Measurements from ENCODE around the gene ADAP1.
A peak's percentile ranks its signal among the peaks of the same experiment; 100 is the strongest.

Gene ADAP1

GRCh38 chr7:907158-907980 is 47.1 kb downstream of the ADAP1 start:
- DNase-seq: no peak

DNA sequence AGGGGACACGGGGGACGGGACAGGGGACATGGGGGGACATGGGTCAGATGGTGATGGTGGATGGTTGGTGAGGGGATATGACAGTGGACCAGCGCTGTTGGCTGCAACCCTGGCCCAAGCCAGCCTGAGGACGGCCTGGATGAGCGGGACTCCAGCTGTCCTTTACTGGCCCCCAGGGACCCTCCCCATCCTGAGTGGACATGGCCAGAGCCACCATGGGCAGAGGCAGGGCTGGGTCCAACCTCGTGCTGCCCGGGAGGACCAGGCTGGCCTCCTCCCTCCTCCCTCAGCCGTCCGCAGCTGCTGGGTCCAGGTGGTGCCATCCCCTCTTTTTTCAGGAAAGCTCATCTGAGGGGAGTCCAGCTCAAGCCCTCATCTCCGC is 47.7 kb downstream of the ADAP1 start:
- DNase-seq: no peak

GRCh38 chr7:904847-905246 is 49.6 kb downstream of the ADAP1 start:
- no peak for DNase-seq

DNA sequence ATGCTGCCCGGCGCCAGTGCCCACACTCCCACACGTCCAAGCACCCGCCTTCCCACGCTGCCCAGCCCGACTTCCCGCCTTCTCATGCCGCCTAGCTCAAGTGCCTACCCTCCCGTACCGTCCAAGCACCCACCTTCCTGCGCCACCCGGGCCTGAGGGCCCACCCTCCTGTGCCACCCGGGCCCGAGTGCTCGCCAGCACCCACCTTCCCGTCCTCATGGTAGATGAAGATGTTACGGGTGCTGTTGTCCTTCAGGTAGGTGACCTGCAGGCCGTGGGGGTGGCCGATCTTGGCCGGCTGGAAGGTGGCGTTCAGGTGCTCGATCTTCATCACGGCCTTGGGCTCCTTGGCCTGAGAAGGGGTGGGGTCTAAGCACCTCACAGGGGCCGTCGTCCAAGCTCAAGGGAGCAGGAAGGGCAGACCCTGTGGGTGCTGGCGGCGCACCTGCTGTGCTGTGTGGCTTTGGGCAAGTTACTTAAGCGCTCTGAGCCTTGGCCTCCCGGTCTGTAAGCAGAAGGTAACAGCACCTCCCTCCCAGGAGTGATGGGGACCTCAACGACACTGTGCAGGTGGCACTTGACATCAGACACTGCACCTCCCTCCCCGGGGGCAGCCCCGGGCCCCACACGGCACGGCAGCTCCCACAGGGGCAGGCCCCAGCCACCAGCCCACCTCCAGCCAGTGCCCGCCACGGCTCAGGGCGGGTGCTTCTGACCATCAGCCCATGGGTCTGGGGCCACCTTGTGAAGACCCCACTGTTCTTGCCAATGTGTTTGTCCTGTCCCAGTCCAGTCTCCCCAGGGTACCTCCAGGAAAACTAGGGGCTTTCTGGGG is 50.3 kb downstream of the ADAP1 start:
- no peak for DNase-seq

- DNase-seq: no peak
These were observed 51.5 kb downstream of the ADAP1 start for GRCh38 chr7:902996-903395.

DNA sequence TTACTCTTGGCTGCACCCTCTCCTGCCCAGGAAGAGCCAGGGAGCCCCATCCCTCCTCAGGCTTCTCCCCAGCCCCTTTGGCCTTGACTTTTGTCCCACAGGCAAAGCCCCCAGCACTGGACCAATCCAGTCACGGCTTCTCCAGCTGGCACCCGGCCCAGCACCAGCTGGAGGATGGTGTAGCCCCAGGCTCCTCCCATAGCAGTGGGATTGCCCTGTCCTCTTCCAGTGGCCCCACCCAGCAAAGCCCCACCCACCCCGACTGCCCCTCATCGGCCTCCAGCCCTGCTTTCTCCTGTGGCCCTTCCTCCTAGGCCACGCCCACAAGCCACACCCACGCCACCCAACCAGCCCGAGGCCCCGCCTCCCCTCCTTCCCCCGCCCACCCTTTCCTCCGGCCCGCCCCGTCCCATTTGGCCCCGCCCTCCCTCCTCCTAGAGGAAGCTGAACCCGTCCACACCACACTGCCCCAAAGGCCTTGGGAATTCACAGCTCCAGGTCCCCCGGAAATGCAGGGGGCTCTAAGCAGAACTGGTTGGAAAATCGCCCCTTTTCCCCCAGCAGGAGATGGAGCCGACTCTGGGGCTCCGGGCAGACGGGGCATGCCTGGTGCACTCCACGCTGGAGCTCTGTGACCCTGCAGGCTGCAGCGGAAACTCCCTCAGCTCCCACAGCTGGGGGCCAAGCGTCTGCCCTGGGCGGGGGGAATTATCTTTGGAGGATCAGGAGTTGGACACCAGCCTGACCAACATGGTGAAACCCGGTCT is 52.9 kb downstream of the ADAP1 start:
- peak; percentile 41 for DNase-seq

DNA sequence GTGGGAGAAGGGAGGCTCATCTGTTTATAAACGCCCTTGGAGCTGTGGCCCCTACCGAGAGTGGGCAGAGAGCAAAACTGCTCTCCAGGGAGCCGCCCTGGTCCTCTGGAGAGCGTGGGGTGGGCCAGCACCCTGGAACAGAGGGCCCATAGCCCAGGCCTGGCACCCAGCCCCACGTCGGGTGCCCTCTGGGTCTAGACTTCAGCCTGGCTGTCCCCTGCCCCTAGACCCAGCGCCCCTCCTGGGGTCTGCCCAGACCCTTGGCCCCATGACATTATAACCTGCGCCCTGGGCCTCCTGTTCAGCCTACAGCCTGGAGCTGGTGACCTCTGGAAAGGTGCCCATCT is 53.5 kb downstream of the ADAP1 start:
- DNase-seq: no peak

- no peak for DNase-seq
These were observed 54.0 kb downstream of the ADAP1 start for GRCh38 chr7:900331-901040.

- DNase-seq: no peak
These were observed 54.7 kb downstream of the ADAP1 start for GRCh38 chr7:899806-900205.

- no peak for DNase-seq
These were observed 55.4 kb downstream of the ADAP1 start for GRCh38 chr7:898855-899681.

DNA sequence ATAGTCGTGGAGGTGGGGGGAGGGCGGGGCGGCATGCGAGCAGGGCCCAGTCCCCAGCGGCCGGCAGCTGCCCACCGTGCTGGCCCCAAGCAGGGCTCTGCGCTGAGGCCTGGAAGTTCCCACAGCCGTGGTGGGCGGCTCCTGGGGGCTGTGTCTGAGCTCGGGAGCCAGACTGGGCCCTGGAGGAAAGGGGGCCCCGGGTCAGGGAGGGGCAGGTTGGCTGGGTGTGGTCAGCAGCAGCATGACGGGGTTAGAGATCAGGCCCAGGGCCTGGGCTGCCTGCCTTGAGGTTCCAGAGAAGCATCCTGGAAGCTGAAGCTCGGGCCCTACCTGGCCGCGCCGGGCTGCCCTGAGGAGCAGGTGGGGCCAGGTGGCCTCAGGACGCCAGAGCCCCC is 56.0 kb downstream of the ADAP1 start:
- no peak for DNase-seq

DNA sequence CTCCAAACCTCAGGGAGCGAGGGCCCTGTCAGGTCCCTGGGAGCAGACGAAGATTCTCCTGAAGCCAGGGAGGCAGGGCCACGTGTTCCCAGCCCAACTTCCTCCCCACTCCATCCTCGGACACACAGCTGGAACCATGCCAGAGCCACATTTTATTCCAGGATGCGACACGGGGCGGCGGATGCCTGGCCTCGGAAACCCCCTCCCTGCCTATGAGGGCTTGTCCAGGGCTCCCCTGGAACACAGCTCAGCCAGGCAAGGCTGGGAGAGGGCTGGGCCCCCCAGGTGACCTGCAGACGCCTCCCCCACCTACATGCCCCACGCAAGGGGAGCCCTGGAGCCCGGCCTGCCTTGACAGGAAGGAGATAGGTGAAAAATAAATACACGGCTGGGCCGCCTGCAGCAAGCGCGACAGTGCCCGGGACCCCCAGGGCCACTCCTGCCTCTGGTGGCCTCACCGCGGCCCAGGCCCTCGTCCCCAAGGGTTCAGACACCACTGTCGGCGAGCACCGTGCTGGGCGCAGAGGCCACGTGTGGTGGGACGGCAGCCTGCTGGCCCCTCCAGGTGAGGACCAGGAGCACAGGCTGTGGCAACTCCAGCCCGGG is 56.6 kb downstream of the ADAP1 start:
- no peak for DNase-seq

GRCh38 chr7:897086-897485 is 57.4 kb downstream of the ADAP1 start:
- no peak for DNase-seq

DNA sequence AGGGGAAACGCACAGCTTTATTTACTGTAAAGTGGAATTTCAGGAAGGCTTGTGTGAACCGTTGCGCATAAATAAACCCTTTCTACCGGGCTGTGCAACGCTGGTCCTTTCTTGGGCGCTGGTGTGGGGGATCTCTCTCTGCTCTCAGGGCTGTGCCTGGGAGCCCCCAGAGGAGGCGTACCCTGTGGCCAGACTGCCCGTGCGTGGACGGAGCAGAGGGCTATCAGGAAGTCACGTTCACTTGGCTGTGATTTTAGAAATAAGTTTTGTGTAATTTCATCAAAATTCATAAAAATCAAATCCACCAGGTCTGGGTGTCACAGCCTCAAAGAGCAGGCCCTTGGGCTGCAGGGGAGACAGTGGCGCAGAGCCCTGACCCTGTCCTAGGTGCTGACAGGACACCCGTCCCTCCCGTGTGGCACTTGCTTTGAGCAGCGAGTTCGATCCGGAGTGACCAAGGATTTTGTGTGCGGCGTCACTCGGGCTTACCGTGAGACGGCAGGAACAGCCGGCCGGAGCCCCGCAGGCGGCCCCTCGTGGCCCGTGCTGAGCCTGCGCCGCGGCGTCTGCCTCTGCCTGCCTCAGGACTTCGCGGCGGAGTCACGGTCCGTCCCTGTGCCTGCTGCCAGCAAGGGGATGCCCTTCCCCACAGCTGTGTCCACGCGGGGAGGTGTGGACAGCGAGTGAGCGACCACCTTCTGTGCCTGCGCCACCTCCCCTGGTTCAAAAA is 58.0 kb downstream of the ADAP1 start:
- DNase-seq: no peak

DNA sequence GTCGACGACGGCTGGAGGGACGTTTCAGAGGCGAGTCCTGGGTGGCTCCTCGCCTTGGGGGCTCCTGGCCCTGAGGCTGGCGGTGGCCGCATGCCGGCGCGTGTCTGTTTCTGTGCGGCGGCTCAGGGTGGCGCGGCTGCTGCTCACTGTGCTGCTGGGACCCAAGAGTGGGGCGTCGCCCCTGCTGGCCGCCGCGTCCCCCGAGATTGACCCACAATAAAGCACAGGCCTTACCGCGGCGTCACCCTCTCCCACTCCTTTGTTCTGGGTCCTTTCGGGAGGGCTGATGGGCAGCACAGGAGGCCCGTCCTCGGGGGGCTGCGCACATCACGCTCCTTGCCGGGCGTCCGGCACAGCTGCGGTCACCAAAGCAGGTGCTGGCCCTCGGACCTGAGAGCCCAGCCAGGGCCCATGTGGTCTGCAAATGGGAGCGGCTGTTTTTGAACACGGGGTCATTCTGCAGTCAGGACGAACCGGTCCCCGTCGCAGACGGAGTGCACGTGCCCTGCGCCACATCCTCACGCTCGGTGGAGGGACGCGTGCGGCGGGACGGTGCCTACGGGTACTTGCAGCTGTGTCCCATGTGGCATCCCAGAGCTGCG is 58.9 kb downstream of the ADAP1 start:
- no peak for DNase-seq

GRCh38 chr7:894927-895450 is 59.5 kb downstream of the ADAP1 start:
- no peak for DNase-seq

DNA sequence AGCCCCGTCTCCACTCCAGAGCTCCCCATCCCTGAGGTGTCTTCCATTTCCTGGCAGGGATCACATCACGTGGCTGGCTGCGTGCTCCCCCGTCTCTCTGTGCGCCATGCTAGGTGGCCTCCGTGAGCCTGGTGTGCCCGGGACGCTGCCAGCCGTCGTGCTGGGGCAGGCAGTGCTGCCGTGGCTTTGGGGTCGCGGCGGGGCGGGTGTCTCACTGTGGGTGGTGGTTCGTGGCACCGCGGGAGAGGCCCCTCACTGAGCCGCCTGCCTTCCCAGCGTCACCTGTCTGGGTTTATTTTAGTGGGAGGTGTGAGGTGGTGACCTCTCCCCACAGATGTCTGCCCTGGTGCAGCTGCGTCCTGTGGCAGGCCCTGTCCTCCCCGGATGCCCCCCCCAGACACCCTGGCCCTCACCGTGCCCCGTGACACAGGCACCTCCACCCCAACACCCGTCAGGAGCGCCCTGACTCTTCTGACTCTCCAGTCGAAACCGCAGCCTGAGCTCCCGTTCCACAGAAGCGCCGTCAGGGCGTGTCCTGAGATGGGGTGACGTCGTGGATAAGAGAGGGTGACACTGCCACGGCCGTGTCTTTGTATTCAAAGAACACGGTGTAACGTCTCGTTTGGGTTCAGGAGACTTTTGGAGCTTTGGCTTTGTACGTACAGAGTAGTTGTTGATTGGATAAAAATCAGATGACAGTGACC is 60.2 kb downstream of the ADAP1 start:
- DNase-seq: no peak

DNA sequence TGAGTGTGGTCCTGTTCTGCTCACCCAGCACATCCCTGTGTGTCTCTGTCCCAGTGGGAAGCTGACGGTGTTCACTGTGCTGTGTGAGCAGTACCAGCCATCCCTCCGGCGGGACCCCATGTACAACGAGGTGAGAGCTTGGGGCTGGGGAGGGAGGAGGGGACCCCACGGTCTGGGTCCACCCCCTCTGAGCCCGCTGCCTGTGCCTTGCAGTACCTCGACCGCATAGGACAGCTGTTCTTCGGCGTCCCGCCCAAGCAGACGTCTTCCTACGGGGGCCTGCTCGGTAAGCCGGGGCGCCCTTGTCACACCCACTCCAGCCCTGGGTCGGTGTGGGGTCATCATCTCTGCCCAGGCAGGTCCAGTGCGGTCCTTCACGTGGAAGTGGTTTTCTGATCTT is 60.8 kb downstream of the ADAP1 start:
- DNase-seq: no peak

All from activated CD4-positive, alpha-beta T cell treated with anti-CD3 and anti-CD28 coated beads, Interleukin-2, amount 50 U/mL, for 1 hour (primary cell).